Endothelial cell of umbilical vein (primary cell): ENCODE results near the gene KCTD14. TPM values are rescaled to one million over a fixed set of nuclear protein-coding genes. Genes with fewer than 3 reads are reported as not detected.

Experiments used
- BruUV-seq: library from RNA; stranded (reverse); fragments of 400-500 nt; replicated peaks from 2 replicates; lab custom pipeline; 2021; lab: Mats Ljungman, UMichigan
- CTCF ChIA-PET: fragments of 300-600, 350-600 bp; sonication (Branson Sonifier 250); formaldehyde crosslinking; loops from one replicate; lab custom pipeline; 2021; ENCODE audit warnings: antibody characterized with exemption, inconsistent platforms; lab: Charles Lee
- POLR2A ChIA-PET: fragments of 300-600, 350-600 bp; sonication (Branson Sonifier 250); formaldehyde crosslinking; loops from one replicate; lab custom pipeline; 2021; ENCODE audit warnings: antibody characterized with exemption, inconsistent platforms; lab: Charles Lee
- DNase-seq: peaks from one replicate; pipeline ENCODE4 v3.0.0-alpha.2; 2011; ENCODE audit warnings: low read depth, low spot score
- FAIRE-seq: peaks from 2 replicates; lab custom pipeline; 2011; peaks lifted over from hg19 to GRCh38; lab: Jason Lieb, UNC
- H2AFZ ChIP-seq: 2 replicates; pipeline ENCODE4 v1.6.0; 2012; ENCODE audit warnings: low read depth, low read length, control low read depth, inconsistent platforms
- H3K27ac ChIP-seq: 2 replicates; pipeline ENCODE4 v1.5.1; 2011; ENCODE audit warnings: low read depth, mild to moderate bottlenecking, control low read depth, low read length, moderate library complexity; ENCODE audit not compliant: insufficient read depth
- H3K27me3 ChIP-seq, 2 experiments: 2 replicates each; pipeline versions ENCODE4 v1.6.0 to v1.6.1; 2011; ENCODE audit warnings: low read length in 2 of 2, mixed read lengths in 1 of 2; ENCODE audit not compliant: control insufficient read depth in 2 of 2, insufficient read depth in 2 of 2
- H3K36me3 ChIP-seq, 2 experiments: 2 replicates in 1 of 2; 3 replicates in 1 of 2; pipeline ENCODE4 v1.5.1; 2011; ENCODE audit warnings: low read length in 2 of 2, mild to moderate bottlenecking in 1 of 2, moderate library complexity in 1 of 2; ENCODE audit not compliant: control insufficient read depth in 2 of 2, insufficient read depth in 2 of 2; ENCODE audit errors: extremely low read depth in 1 of 2
- H3K4me1 ChIP-seq: 3 replicates; pipeline ENCODE4 v1.5.1; 2011; ENCODE audit warnings: mild to moderate bottlenecking, low read length; ENCODE audit not compliant: control insufficient read depth, insufficient read depth; ENCODE audit errors: extremely low read depth
- H3K4me2 ChIP-seq: 2 replicates; pipeline ENCODE4 v1.6.1; 2011; ENCODE audit warnings: low read length, control low read depth, mixed read lengths; ENCODE audit not compliant: insufficient read depth
- H3K4me3 ChIP-seq, 3 experiments: fragments of 200-600 bp in 1 of 3; sonication (generic), shearing (Covaris generic) in 1 of 3; replicated peaks in 1 of 3; 2 replicates each; pipeline ENCODE4 v1.5.1; 2011 to 2016; ENCODE audit warnings: control low read depth in 3 of 3, low read length in 3 of 3, mild to moderate bottlenecking in 2 of 3, inconsistent platforms in 1 of 3, low read depth in 1 of 3, moderate library complexity in 1 of 3; ENCODE audit not compliant: insufficient read depth in 1 of 3
- H3K79me2 ChIP-seq: 2 replicates; pipeline ENCODE4 v1.6.0; 2012; ENCODE audit warnings: low read length, inconsistent platforms; ENCODE audit not compliant: control insufficient read depth, insufficient read depth
- H3K9ac ChIP-seq: replicated peaks from 2 replicates; pipeline ENCODE3; 2011; ENCODE audit warnings: low read length, control low read depth; ENCODE audit not compliant: insufficient read depth; ENCODE audit errors: extremely low read depth
- H3K9me1 ChIP-seq: replicated peaks from 3 replicates; pipeline ENCODE4 v1.6.0; 2011; ENCODE audit warnings: mild to moderate bottlenecking, low read length; ENCODE audit not compliant: control insufficient read depth, insufficient read depth; ENCODE audit errors: extremely low read depth
- H3K9me3 ChIP-seq: replicated peaks from 2 replicates; pipeline ENCODE4 v1.5.1; 2012; ENCODE audit warnings: low read length, inconsistent platforms; ENCODE audit not compliant: control insufficient read depth, insufficient read depth
- H4K20me1 ChIP-seq: replicated peaks from 2 replicates; pipeline ENCODE3; 2011; ENCODE audit warnings: mild to moderate bottlenecking, low read length; ENCODE audit not compliant: control insufficient read depth, insufficient read depth; ENCODE audit errors: extremely low read depth
- CTCF ChIP-seq, 2 donors: IDR thresholded peaks; 1 replicate in 1 of 2; 2 replicates in 1 of 2; pipeline ENCODE4 v1.5.1; 2011; ENCODE audit warnings: low read length in 2 of 2, mild to moderate bottlenecking in 2 of 2, moderate library complexity in 2 of 2, control low read depth in 1 of 2, inconsistent platforms in 1 of 2, low read depth in 1 of 2; ENCODE audit not compliant: insufficient read depth in 1 of 2; ENCODE audit errors: extremely low read depth in 1 of 2
- EZH2 ChIP-seq: IDR thresholded peaks from 2 replicates; pipeline ENCODE4 v1.6.1; 2012; ENCODE audit warnings: borderline replicate concordance, low read depth, mild to moderate bottlenecking, moderate library complexity, low read length, inconsistent platforms; ENCODE audit not compliant: severe bottlenecking
- FOS ChIP-seq: IDR thresholded peaks from 2 replicates; pipeline ENCODE4 v1.6.1; 2011; ENCODE audit warnings: mild to moderate bottlenecking, low read length, moderate library complexity, borderline replicate concordance; ENCODE audit not compliant: insufficient read depth
- GATA2 ChIP-seq: IDR thresholded peaks from 2 replicates; pipeline ENCODE4 v1.7.0; 2011; ENCODE audit warnings: low read depth, mild to moderate bottlenecking, moderate library complexity, mixed read lengths, low read length; ENCODE audit not compliant: insufficient read length, insufficient read depth
- JUN ChIP-seq: IDR thresholded peaks from 2 replicates; pipeline ENCODE4 v1.6.1; 2011; ENCODE audit warnings: borderline replicate concordance, low read depth; ENCODE audit not compliant: insufficient read length, insufficient read depth
- MAX ChIP-seq: IDR thresholded peaks from 2 replicates; pipeline ENCODE4 v1.6.1; 2011; ENCODE audit not compliant: insufficient read depth, insufficient read length
- MYC ChIP-seq: IDR thresholded peaks from one replicate; pipeline ENCODE4 v1.6.1; 2011; ENCODE audit warnings: mild to moderate bottlenecking, low read depth, low read length
- POLR2A ChIP-seq: IDR thresholded peaks from 2 replicates; pipeline ENCODE4 v1.6.1; 2012; ENCODE audit warnings: low read depth, mild to moderate bottlenecking, control low read depth, low read length
- POLR2AphosphoS5 ChIP-seq: IDR thresholded peaks from 2 replicates; pipeline ENCODE4 v1.6.1; 2012; ENCODE audit warnings: low read depth, mild to moderate bottlenecking, control low read depth, low read length, moderate library complexity; ENCODE audit not compliant: insufficient read depth
- dilution Hi-C: fragments of 300-500 bp; cut with MboI; formaldehyde crosslinking; loops from one replicate; pipeline ENCODE4 v1.15.0; 2019; ENCODE audit warnings: low sequenced_read_pairs; ENCODE audit not compliant: extremely low pct_ligation_motif_present
- intact Hi-C: fragments of 100-400 bp; cut with micrococcal nuclease; formaldehyde crosslinking; loops from one replicate; pipeline ENCODE4 v1.10.0; 2022
- polyA plus RNA-seq, 4 experiments: library from polyadenylated mRNA; depleted of rRNA in 3 of 4; stranded (reverse) in 3 of 4; unstranded in 1 of 4; fragments of >200 nt; gene quantifications; 2 replicates each; pipeline versions ENCODE4 v1.2.1 to v1.2.3, GENCODE V29; 2011 to 2012; ENCODE audit warnings: missing spikeins in 1 of 4
- total RNA-seq: library from RNA; stranded (reverse); gene quantifications from 2 replicates; pipeline ENCODE4 v1.2.3, GENCODE V29; 2021

The KCTD14 gene
- total and polyA plus RNA-seq, 2 donors (not counting 3 experiments of a cell fraction or from before 2014, with no cell fraction given), result 0.57 to 1.8 TPM

GRCh38 chr11:78065203-78065602 lies 42.1 kb upstream of the KCTD14 start:
- H3K79me2 ChIP-seq, result peaks cover 2% of the 10 kb centered on the region
- no peak for FAIRE-seq
- ChIA-PET POLR2A (no interaction called here), CTCF (interaction anchor here (0.8 to 1.2 kb wide), 4 partner anchors 8 to 499 kb away, joined by 3 read pairs; no protein-coding TSS in a partner anchor)
- no peaks in the 10 kb centered on the region for H3K9me1 ChIP-seq
- dilution Hi-C loops, result no loop called here
- no peaks in the 10 kb centered on the region for H3K27me3 ChIP-seq
- no peaks in the 10 kb centered on the region for H4K20me1 ChIP-seq
- no peak for TF ChIP-seq JUN
- no peaks in the 10 kb centered on the region for H3K9me3 ChIP-seq
- intact Hi-C loops, result no loop called here
- no peak overlapping the region for H3K4me2 ChIP-seq
- peaks cover 4 to 8% of the 10 kb centered on the region in 2 experiments for H3K36me3 ChIP-seq
- no peaks in the 10 kb centered on the region for H3K4me1 ChIP-seq
- BruUV-seq, result no TSS peak
- DNase-seq, result no peak
- no peak overlapping the region for H2AFZ ChIP-seq
- H3K27ac ChIP-seq, result no peak overlapping the region
- no peak overlapping the region for H3K4me3 ChIP-seq
- no peak overlapping the region for H3K9ac ChIP-seq

- H3K36me3 ChIP-seq, result no peaks in the 10 kb centered on the region
- POLR2A ChIA-PET, result no interaction called here
- no peak for TF ChIP-seq JUN
- no peak for TF ChIP-seq CTCF (IDR thresholded peaks at IDR 0.05; ENCODE audit: extremely low read depth in 1 of 2, insufficient read depth in 1 of 2, low read depth in 1 of 2, low read length in 2 of 2)
- no peak for TF ChIP-seq POLR2A
- TF ChIP-seq EZH2, result no peak
- no peak for TF ChIP-seq POLR2AphosphoS5
- no peak for TF ChIP-seq MYC
- TF ChIP-seq MAX, result no peak
- TF ChIP-seq GATA2, result no peak
- TF ChIP-seq FOS, result no peak
- H3K79me2 ChIP-seq, result no peaks in the 10 kb centered on the region
- H3K9ac ChIP-seq, result no peak within 1 kb of the TSS
- no peaks in the 10 kb centered on the region for H3K9me1 ChIP-seq
- CTCF ChIA-PET, result interaction anchor here (0.8 to 1.0 kb wide), 3 partner anchors 11 to 18 kb away, joined by 3 read pairs; no protein-coding TSS in a partner anchor
- no peak within 1 kb of the TSS for H3K27ac ChIP-seq
- no TSS peak for BruUV-seq
- no peak for FAIRE-seq
- no peaks in the 10 kb centered on the region for H3K9me3 ChIP-seq
- intact Hi-C loops, result no loop called here
- H3K27me3 ChIP-seq, result no peaks in the 10 kb centered on the region
- dilution Hi-C loops, result no loop called here
- H4K20me1 ChIP-seq, result no peaks in the 10 kb centered on the region
- no peak within 1 kb of the TSS for H3K4me2 ChIP-seq
- no peak within 1 kb of the TSS for H3K4me3 ChIP-seq
- H3K4me1 ChIP-seq, result no peaks in the 10 kb centered on the region
- no peak within 1 kb of the TSS for H2AFZ ChIP-seq
- DNase-seq, result no peak
Measured at GRCh38 chr11:78063440-78064181, 40.5 kb upstream of the KCTD14 start, which contains the start of gene THRSP. Gene THRSP (plus strand): TSS chr11:78063861. CDS start chr11:78063882, 21 bp downstream.
